ENCODE measurements around the gene HTR7. TPM values are rescaled to one million over a fixed set of nuclear protein-coding genes. Genes with fewer than 3 reads are reported as not detected.

Gene HTR7
- total and polyA plus RNA-seq, 9 donors, result 0.11 to 1.00 (median 0.32) TPM; not detected in 2

- intact Hi-C loops (cut with DNase I), result no loop called here
- no peaks in the 10 kb centered on the region for H3K9me3 ChIP-seq
- no peak overlapping the region for H3K27ac ChIP-seq
- WGBS, 3 donors, result 84 to 92% (median 91%) methylated on average over 5 of the region's 5 CpGs
- H3K36me3 ChIP-seq, result no peaks in the 10 kb centered on the region
- H3K4me1 ChIP-seq (ENCODE audit: insufficient read depth), result no peaks in the 10 kb centered on the region
- no peaks in the 10 kb centered on the region for H3K27me3 ChIP-seq
- TF ChIP-seq POLR2A (IDR thresholded peaks at IDR 0.05) (no peak), CTCF (IDR thresholded peaks at IDR 0.05) (no peak), EP300 (IDR thresholded peaks at IDR 0.05) (no peak)
- no peak overlapping the region for H3K4me3 ChIP-seq
- no peak for DNase-seq
Measured at GRCh38 chr10:90722832-90723231, 135.0 kb downstream of the HTR7 start.

GRCh38 chr10:90718182-90718581, 139.7 kb downstream of the HTR7 start:
- intact Hi-C loops (cut with DNase I), result no loop called here
- TF ChIP-seq EP300 (IDR thresholded peaks at IDR 0.05) (no peak), CTCF (IDR thresholded peaks at IDR 0.05) (no peak), POLR2A (IDR thresholded peaks at IDR 0.05) (no peak)
- H3K27me3 ChIP-seq, result no peaks in the 10 kb centered on the region
- H3K27ac ChIP-seq, result no peak overlapping the region
- no peaks in the 10 kb centered on the region for H3K36me3 ChIP-seq
- WGBS, 3 donors, result 55 to 75% (median 71%) methylated on average over 3 of the region's 3 CpGs
- H3K9me3 ChIP-seq, result no peaks in the 10 kb centered on the region
- no peak overlapping the region for H3K4me3 ChIP-seq
- DNase-seq, result no peak
- H3K4me1 ChIP-seq (ENCODE audit: insufficient read depth), result no peaks in the 10 kb centered on the region

- H3K9me3 ChIP-seq, result no peaks in the 10 kb centered on the region
- H3K27ac ChIP-seq, result no peak overlapping the region
- no peaks in the 10 kb centered on the region for H3K4me1 ChIP-seq (ENCODE audit: insufficient read depth)
- intact Hi-C loops (cut with DNase I), result no loop called here
- no peak overlapping the region for H3K4me3 ChIP-seq
- no peaks in the 10 kb centered on the region for H3K36me3 ChIP-seq
- DNase-seq, result no peak
- WGBS, 3 donors, result 48 to 61% (median 52%) methylated on average over 3 of the region's 3 CpGs
- no peak for TF ChIP-seq POLR2A (IDR thresholded peaks at IDR 0.05)
- TF ChIP-seq CTCF (IDR thresholded peaks at IDR 0.05), result no peak
- no peak for TF ChIP-seq EP300 (IDR thresholded peaks at IDR 0.05)
- H3K27me3 ChIP-seq, result no peaks in the 10 kb centered on the region
Measured at GRCh38 chr10:90712529-90712928, 145.3 kb downstream of the HTR7 start.

- 87 to 95% (median 92%) methylated on average over 2 of the region's 2 CpGs for WGBS, 3 donors
- TF ChIP-seq POLR2A (IDR thresholded peaks at IDR 0.05) (no peak), EP300 (IDR thresholded peaks at IDR 0.05) (no peak), CTCF (IDR thresholded peaks at IDR 0.05) (no peak)
Measured at GRCh38 chr10:90709727-90710126, 148.1 kb downstream of the HTR7 start.

More at GRCh38 chr10:90709727-90710126, 148.1 kb downstream of the HTR7 start:
- DNase-seq, result no peak
- Histone ChIP-seq H3K4me3 (no peak overlapping the region), H3K36me3 (no peaks in the 10 kb centered on the region), H3K9me3 (no peaks in the 10 kb centered on the region), H3K27me3 (no peaks in the 10 kb centered on the region), H3K4me1 (ENCODE audit: insufficient read depth) (no peaks in the 10 kb centered on the region), H3K27ac (no peak overlapping the region)
- intact Hi-C loops (cut with DNase I), result no loop called here
